ENCODE results near the gene XAGE2. TPM values are rescaled to one million over a fixed set of nuclear protein-coding genes. Genes with fewer than 3 reads are reported as not detected.

The XAGE2 gene
- total and polyA plus RNA-seq, 2 of the 8 experiments (the other 6 are each of a cell fraction or from before 2014, with no cell fraction given), result not detected

- Histone ChIP-seq H3K23ac (ENCODE audit: insufficient read length) (no peak overlapping the region), H2BK15ac (ENCODE audit: low read length) (no peak overlapping the region), H3K23me2 (ENCODE audit: low read depth, low read length) (no peaks in the 10 kb centered on the region), H3K4ac (replicated peaks; ENCODE audit: insufficient read length, low read depth, low read length) (no peak overlapping the region), H3K56ac (replicated peaks; ENCODE audit: insufficient read length, low read depth, low read length) (no peak overlapping the region), H3K9me3 (ENCODE audit: insufficient read depth in 2 of 2, low read depth in 1 of 2, low read length in 1 of 2) (no peaks in the 10 kb centered on the region), H3K79me1 (ENCODE audit: low read depth, low read length) (no peaks in the 10 kb centered on the region), H3K18ac (ENCODE audit: extremely low read depth, low read length) (no peak overlapping the region), H4K8ac (ENCODE audit: extremely low read depth, insufficient read depth, low read length) (no peak overlapping the region), H3K27me3 (replicated peaks in 1 of 4; ENCODE audit: control insufficient read depth in 3 of 4, extremely low read depth in 1 of 4, insufficient read depth in 3 of 4, low read length in 3 of 4) (no peaks in the 10 kb centered on the region), H2BK120ac (replicated peaks; ENCODE audit: low read depth, low read length) (no peak overlapping the region), H3K4me2 (ENCODE audit: insufficient read depth in 1 of 2, low read depth in 2 of 2, low read length in 2 of 2) (no peak overlapping the region), H3K4me1 (replicated peaks in 1 of 4; ENCODE audit: control insufficient read depth in 3 of 4, insufficient read depth in 4 of 4, low read length in 3 of 4) (no peaks in the 10 kb centered on the region), H2BK5ac (ENCODE audit: low read depth, low read length) (no peak overlapping the region), H3K36me3 (ENCODE audit: control insufficient read depth in 2 of 4, insufficient read depth in 4 of 4, low read length in 3 of 4) (no peaks in the 10 kb centered on the region), H2BK12ac (ENCODE audit: low read depth, low read length) (no peak overlapping the region), H4K20me1 (replicated peaks in 1 of 2; ENCODE audit: control insufficient read depth in 1 of 2, insufficient read depth in 2 of 2, low read length in 2 of 2) (no peaks in the 10 kb centered on the region), H4K91ac (replicated peaks; ENCODE audit: insufficient read length, low read length) (no peak overlapping the region), H2AK5ac (ENCODE audit: low read depth, low read length) (no peak overlapping the region), H3K27ac (ENCODE audit: low read depth, low read length) (no peak overlapping the region), H4K5ac (ENCODE audit: insufficient read length, low read depth, low read length) (no peak overlapping the region), H3K14ac (ENCODE audit: insufficient read length) (no peak overlapping the region), H2BK20ac (ENCODE audit: low read length) (no peak overlapping the region), H3K79me2 (ENCODE audit: control insufficient read depth in 1 of 2, insufficient read depth in 2 of 2, low read length in 2 of 2) (no peaks in the 10 kb centered on the region), H3K4me3 (ENCODE audit: extremely low read depth in 1 of 4, insufficient read depth in 2 of 4, low read depth in 3 of 4, low read length in 4 of 4) (no peak overlapping the region), H3K9ac (replicated peaks in 1 of 4; ENCODE audit: extremely low read depth in 1 of 4, low read depth in 3 of 4, low read length in 3 of 4) (no peak overlapping the region), H2AFZ (ENCODE audit: low read length) (no peak overlapping the region)
- ChIA-PET POLR2A (ENCODE audit: partially characterized antibody) (no interaction called here), CTCF (ENCODE audit: partially characterized antibody) (interaction anchor here (1.6 kb wide), 1 partner anchor 14 kb away, joined by 9 read pairs; no protein-coding TSS in a partner anchor)
- FAIRE-seq, result no peak
- DNase-seq (ENCODE audit: low read depth in 1 of 2, low spot score in 2 of 2), result no peak
- 87% methylated on average over 6 of the region's 7 CpGs; no CpG with 5 or more reads in 1 of the 2 experiments for WGBS, 2 experiments (ENCODE audit: extremely low coverage in 1 of 2, insufficient coverage in 1 of 2, insufficient read length in 1 of 2, insufficient replicate concordance in 2 of 2, low coverage in 1 of 2, low lambda C conversion rate in 2 of 2, missing lambda C conversion rate in 1 of 2)
- TF ChIP-seq CBX8 (IDR thresholded peaks at IDR 0.05; ENCODE audit: borderline replicate concordance, low read depth, low read length), result no peak
- no peak for TF ChIP-seq EP300 (IDR thresholded peaks at IDR 0.05; ENCODE audit: borderline replicate concordance in 1 of 2, low read depth in 2 of 2, low read length in 2 of 2)
- TF ChIP-seq RBBP5 (IDR thresholded peaks at IDR 0.05; ENCODE audit: borderline replicate concordance, low read depth, low read length), result no peak
- TF ChIP-seq SIN3A (conservative IDR thresholded peaks at IDR 0.05 in 1 of 2, IDR thresholded peaks at IDR 0.05 in 1 of 2; ENCODE audit: low read depth in 1 of 2, low read length in 2 of 2), result no peak
- no peak for TF ChIP-seq NANOG (IDR thresholded peaks at IDR 0.05; ENCODE audit: insufficient read depth, low read depth, low read length, poor library complexity, severe bottlenecking)
- TF ChIP-seq SAP30 (IDR thresholded peaks at IDR 0.05; ENCODE audit: insufficient read depth, insufficient replicate concordance, low read length), result no peak
- TF ChIP-seq CTBP2 (IDR thresholded peaks at IDR 0.05; ENCODE audit: borderline replicate concordance, insufficient read depth, insufficient read length, low read length), result no peak
- no peak for TF ChIP-seq TAF1 (IDR thresholded peaks at IDR 0.05; ENCODE audit: low read depth, low read length)
- no peak for TF ChIP-seq JUN (IDR thresholded peaks at IDR 0.05; ENCODE audit: low read depth, low read length)
- no peak for TF ChIP-seq SRF (IDR thresholded peaks at IDR 0.05; ENCODE audit: low read depth, low read length)
- no peak for TF ChIP-seq CHD2 (IDR thresholded peaks at IDR 0.05; ENCODE audit: low read length)
- no peak for TF ChIP-seq RNF2 (IDR thresholded peaks at IDR 0.05; ENCODE audit: borderline replicate concordance, low read depth, low read length, missing control alignments, poor library complexity, severe bottlenecking)
Measured at GRCh38 chrX:52359614-52360232, 9.1 kb upstream of the XAGE2 start.

Measured in H1 (cell line).